CD8-positive, alpha-beta memory T cell (primary cell): ENCODE measurements around the gene IL3. TPM values are rescaled to one million over a fixed set of nuclear protein-coding genes. Genes with fewer than 3 reads are reported as not detected.
A peak's percentile ranks its signal among the peaks of the same experiment; 100 is the strongest.

Source experiments
- CTCF ChIA-PET: fragments of 350-600 bp; sonication (Branson Sonifier 250); formaldehyde crosslinking; loops from one replicate; lab custom pipeline; 2021; ENCODE audit warnings: antibody characterized with exemption; lab: Charles Lee
- POLR2A ChIA-PET: fragments of 350-600 bp; sonication (Branson Sonifier 250); formaldehyde crosslinking; loops from one replicate; lab custom pipeline; 2021; ENCODE audit warnings: antibody characterized with exemption; lab: Charles Lee
- DNase-seq, 5 donors: peaks; one replicate each; pipeline versions ENCODE4 v3.0.0 to v3.0.0-alpha.2; 2020 to 2022; ENCODE audit warnings: mixed read lengths in 1 of 5
- H3K27ac ChIP-seq: one replicate; pipeline ENCODE4 v1.7.0; 2013; ENCODE audit warnings: low read depth, mild to moderate bottlenecking, low read length, moderate library complexity
- H3K27me3 ChIP-seq: 2 replicates; pipeline ENCODE4 v1.7.0; 2013; ENCODE audit warnings: low read length, mild to moderate bottlenecking; ENCODE audit not compliant: insufficient read depth, poor library complexity, severe bottlenecking
- H3K36me3 ChIP-seq: 2 replicates; pipeline ENCODE4 v1.7.0; 2013; ENCODE audit warnings: mild to moderate bottlenecking, low read length, moderate library complexity; ENCODE audit not compliant: insufficient read depth
- H3K4me1 ChIP-seq: 2 replicates; pipeline ENCODE4 v1.7.0; 2013; ENCODE audit warnings: mild to moderate bottlenecking, low read length, moderate library complexity; ENCODE audit not compliant: insufficient read depth
- H3K4me3 ChIP-seq: 2 replicates; pipeline ENCODE4 v1.7.0; 2013; ENCODE audit warnings: mild to moderate bottlenecking, low read length
- H3K9me3 ChIP-seq: 2 replicates; pipeline ENCODE4 v1.7.0; 2013; ENCODE audit warnings: mild to moderate bottlenecking, low read length
- H3K27ac Mint-ChIP-seq, 8 donors: one replicate each; pipeline ENCODE4 v1.8.0; 2020 to 2021; ENCODE audit warnings: mixed read lengths in 8 of 8, mild to moderate bottlenecking in 6 of 8, inconsistent platforms in 3 of 8, moderate library complexity in 3 of 8
- H3K27me3 Mint-ChIP-seq, 2 donors: one replicate each; pipeline ENCODE4 v1.8.0; 2020 to 2021; ENCODE audit warnings: mixed read lengths in 2 of 2, mild to moderate bottlenecking in 1 of 2, moderate library complexity in 1 of 2
- H3K36me3 Mint-ChIP-seq, 3 donors: one replicate each; pipeline ENCODE4 v1.8.0; 2020 to 2021; ENCODE audit warnings: mixed read lengths in 3 of 3, inconsistent platforms in 1 of 3, mild to moderate bottlenecking in 1 of 3
- H3K4me1 Mint-ChIP-seq, 3 donors: one replicate each; pipeline ENCODE4 v1.8.0; 2020 to 2021; ENCODE audit warnings: mixed read lengths in 3 of 3, inconsistent platforms in 1 of 3, mild to moderate bottlenecking in 1 of 3
- H3K4me3 Mint-ChIP-seq, 7 donors: one replicate each; pipeline ENCODE4 v1.8.0; 2020 to 2021; ENCODE audit warnings: mixed read lengths in 7 of 7, mild to moderate bottlenecking in 6 of 7, moderate library complexity in 4 of 7, inconsistent platforms in 2 of 7
- H3K9me3 Mint-ChIP-seq, 5 donors: one replicate each; pipeline ENCODE4 v1.8.0; 2020 to 2022; ENCODE audit warnings: mixed read lengths in 5 of 5, mild to moderate bottlenecking in 3 of 5, moderate library complexity in 2 of 5, inconsistent platforms in 1 of 5
- polyA plus RNA-seq: library from polyadenylated mRNA; unstranded; fragments of 300-500 nt; fragmentation: Illumina TruSeq; gene quantifications from one replicate; pipeline ENCODE4 v1.2.3, GENCODE V29; 2021
- total RNA-seq, 2 experiments: library from RNA; stranded (reverse); gene quantifications; one replicate each; pipeline ENCODE4 v1.2.3, GENCODE V29; 2021

IL3 gene
- total and polyA plus RNA-seq, 3 experiments from 2014 or later: 69.7 to 71.9 TPM; not detected in 1

- Histone ChIP-seq H3K4me3 (no peak overlapping the region), H3K36me3 (no peaks in the 10 kb centered on the region), H3K9me3 (no peaks in the 10 kb centered on the region), H3K27me3 (no peaks in the 10 kb centered on the region), H3K27ac (no peak overlapping the region), H3K4me1 (peaks cover 35% of the 10 kb centered on the region)
- no peaks in the 10 kb centered on the region for H3K9me3 Mint-ChIP-seq
- POLR2A ChIA-PET: no interaction called here
- peaks cover 53 to 60% (median 59%) of the 10 kb centered on the region in 3 donors for H3K4me1 Mint-ChIP-seq
- peak overlapping the region in 1 of 7 donors; percentile 44 for H3K4me3 Mint-ChIP-seq
- no peak for DNase-seq
- peaks cover 0 to 2% of the 10 kb centered on the region in 2 donors for H3K27me3 Mint-ChIP-seq
- peak overlapping the region in 6 of 8 donors; percentile 35 to 94 (median 60) for H3K27ac Mint-ChIP-seq
- H3K36me3 Mint-ChIP-seq: no peaks in the 10 kb centered on the region
- CTCF ChIA-PET: interaction anchor here (6.6 kb wide), 1 partner anchor 471 kb away, joined by 46 read pairs; no protein-coding TSS in a partner anchor
These were observed 557 bp upstream of the IL3 start for GRCh38 chr5:132059696-132060500.

- peak; percentile 60 to 83 (median 72) for DNase-seq
- Mint-ChIP-seq H3K27me3 (no peaks in the 10 kb centered on the region), H3K4me1 (peaks cover 26 to 39% (median 37%) of the 10 kb centered on the region in 3 donors), H3K36me3 (no peaks in the 10 kb centered on the region), H3K27ac (peak overlapping the region in 6 of 8 donors; percentile 13 to 91 (median 68)), H3K4me3 (no peak overlapping the region), H3K9me3 (no peaks in the 10 kb centered on the region)
- H3K4me3 ChIP-seq: no peak overlapping the region
- peaks cover 10% of the 10 kb centered on the region for H3K4me1 ChIP-seq
- no peaks in the 10 kb centered on the region for H3K27me3 ChIP-seq
- no peaks in the 10 kb centered on the region for H3K9me3 ChIP-seq
- H3K27ac ChIP-seq: no peak overlapping the region
- H3K36me3 ChIP-seq: no peaks in the 10 kb centered on the region
- CTCF ChIA-PET: interaction anchor here (0.6 to 6.6 kb wide), 33 partner anchors 9 to 625 kb away, joined by 3 to 46 read pairs (median 4); partner anchors contain the start of genes ACSL6, CSF2 and SLC22A4
- POLR2A ChIA-PET: no interaction called here
These were observed 2.8 kb downstream of the IL3 start for GRCh38 chr5:132063090-132063911.

- POLR2A ChIA-PET: no interaction called here
- no peaks in the 10 kb centered on the region for H3K36me3 Mint-ChIP-seq
- H3K27me3 Mint-ChIP-seq: no peaks in the 10 kb centered on the region
- H3K27ac Mint-ChIP-seq: no peak overlapping the region
- peak in 1 of 5 donors; percentile 41 for DNase-seq
- H3K4me1 ChIP-seq: peaks cover 7% of the 10 kb centered on the region
- H3K4me3 ChIP-seq: no peak overlapping the region
- no peaks in the 10 kb centered on the region for H3K9me3 ChIP-seq
- H3K36me3 ChIP-seq: no peaks in the 10 kb centered on the region
- H3K9me3 Mint-ChIP-seq: no peaks in the 10 kb centered on the region
- no peak overlapping the region for H3K4me3 Mint-ChIP-seq
- H3K27me3 ChIP-seq: no peaks in the 10 kb centered on the region
- H3K4me1 Mint-ChIP-seq: peaks cover 21 to 38% (median 31%) of the 10 kb centered on the region in 3 donors
- CTCF ChIA-PET: interaction anchor here (0.8 to 6.6 kb wide), 21 partner anchors 8 to 475 kb away, joined by 3 to 46 read pairs (median 4); partner anchors contain the start of gene CSF2
- no peak overlapping the region for H3K27ac ChIP-seq
These were observed 3.7 kb downstream of the IL3 start for GRCh38 chr5:132064140-132064539.

- H3K27ac Mint-ChIP-seq: peak overlapping the region in 2 of 8 donors; percentile 44 to 81
- no peak overlapping the region for H3K4me3 Mint-ChIP-seq
- H3K4me1 Mint-ChIP-seq: peaks cover 16 to 37% (median 24%) of the 10 kb centered on the region in 3 donors
These were observed 4.4 kb downstream of the IL3 start for GRCh38 chr5:132064738-132065331.

GRCh38 chr5:132065351-132065937 is 5.0 kb downstream of the IL3 start:
- POLR2A ChIA-PET: no interaction called here
- Histone ChIP-seq H3K9me3 (no peaks in the 10 kb centered on the region), H3K4me3 (no peak overlapping the region), H3K27me3 (no peaks in the 10 kb centered on the region), H3K36me3 (no peaks in the 10 kb centered on the region), H3K4me1 (peaks cover 7% of the 10 kb centered on the region), H3K27ac (no peak overlapping the region)
- peak in 4 of 5 donors; percentile 31 to 68 (median 36) for DNase-seq
- peak overlapping the region in 3 of 8 donors; percentile 44 to 64 (median 58) for H3K27ac Mint-ChIP-seq
- no peak overlapping the region for H3K4me3 Mint-ChIP-seq
- no peaks in the 10 kb centered on the region for H3K9me3 Mint-ChIP-seq
- H3K36me3 Mint-ChIP-seq: no peaks in the 10 kb centered on the region
- peaks cover 14 to 37% (median 24%) of the 10 kb centered on the region in 3 donors for H3K4me1 Mint-ChIP-seq
- CTCF ChIA-PET: interaction anchor here (0.7 to 6.6 kb wide), 24 partner anchors 9 to 476 kb away, joined by 3 to 46 read pairs (median 4); partner anchors contain the start of gene CSF2
- no peaks in the 10 kb centered on the region for H3K27me3 Mint-ChIP-seq

More at GRCh38 chr5:132064738-132065331, 4.4 kb downstream of the IL3 start:
- Mint-ChIP-seq H3K27me3 (no peaks in the 10 kb centered on the region), H3K36me3 (no peaks in the 10 kb centered on the region), H3K9me3 (no peaks in the 10 kb centered on the region)
- ChIA-PET POLR2A (no interaction called here), CTCF (interaction anchor here (0.8 to 6.6 kb wide), 23 partner anchors 8 to 476 kb away, joined by 3 to 46 read pairs (median 4); partner anchors contain the start of gene CSF2)
- peak; percentile 56 to 84 (median 71) for DNase-seq
- Histone ChIP-seq H3K36me3 (no peaks in the 10 kb centered on the region), H3K4me3 (no peak overlapping the region), H3K9me3 (no peaks in the 10 kb centered on the region), H3K27ac (no peak overlapping the region), H3K27me3 (no peaks in the 10 kb centered on the region), H3K4me1 (peaks cover 7% of the 10 kb centered on the region)

- no peaks in the 10 kb centered on the region for H3K9me3 Mint-ChIP-seq
- DNase-seq: peak in 1 of 5 donors; percentile 37
- H3K4me3 ChIP-seq: no peak overlapping the region
- no peaks in the 10 kb centered on the region for H3K36me3 ChIP-seq
- peaks cover 7% of the 10 kb centered on the region for H3K4me1 ChIP-seq
- H3K27ac Mint-ChIP-seq: peak overlapping the region in 1 of 8 donors; percentile 39
- peaks cover 18 to 42% (median 24%) of the 10 kb centered on the region in 3 donors for H3K4me1 Mint-ChIP-seq
- no peaks in the 10 kb centered on the region for H3K36me3 Mint-ChIP-seq
- H3K9me3 ChIP-seq: no peaks in the 10 kb centered on the region
- CTCF ChIA-PET: interaction anchor here (0.7 to 6.6 kb wide), 19 partner anchors 8 to 477 kb away, joined by 3 to 46 read pairs (median 4); partner anchors contain the start of gene CSF2
- H3K27ac ChIP-seq: no peak overlapping the region
- no peaks in the 10 kb centered on the region for H3K27me3 Mint-ChIP-seq
- POLR2A ChIA-PET: no interaction called here
- no peaks in the 10 kb centered on the region for H3K27me3 ChIP-seq
- H3K4me3 Mint-ChIP-seq: no peak overlapping the region
These were observed 5.7 kb downstream of the IL3 start for GRCh38 chr5:132065951-132066701.
